Spleen (tissue), 7 donors: Measurements from ENCODE around the gene BRMS1.

Experiments
- POLR2A ChIP-seq, 3 donors: fragments of 450-650 bp; IDR thresholded peaks; one replicate each; pipeline ENCODE4 v1.5.1; 2017; ENCODE audit warnings: antibody characterized with exemption in 3 of 3, mild to moderate bottlenecking in 1 of 3
- POLR2AphosphoS5 ChIP-seq, 3 donors: sonication (generic); formaldehyde crosslinking; IDR thresholded peaks; one replicate each; pipeline ENCODE4 v1.5.1; 2017; ENCODE audit warnings: antibody characterized with exemption in 3 of 3
- TF ChIP-seq, protein P1 (sequence below), 11 experiments: fragments of 200-600 bp in 7 of 11; fragments of 450-650 bp in 4 of 11; sonication (generic) in 4 of 11; IDR thresholded peaks in 8 of 11; conservative IDR thresholded peaks in 3 of 11; 1 replicate in 7 of 11; 2 replicates in 4 of 11; pipeline versions ENCODE4 v1.4.0 to v1.8.0; 2016 to 2021; ENCODE audit warnings: antibody characterized with exemption in 11 of 11, inconsistent platforms in 4 of 11, mild to moderate bottlenecking in 1 of 11
- donor health status: DM: no; HTN: no; CAD: no; lungs with moderate emphysema.
- donor health status: DM: no; HTN: no; CAD: no.
- donor health status: DM: no; HTN: no; CAD: no.

DNA sequence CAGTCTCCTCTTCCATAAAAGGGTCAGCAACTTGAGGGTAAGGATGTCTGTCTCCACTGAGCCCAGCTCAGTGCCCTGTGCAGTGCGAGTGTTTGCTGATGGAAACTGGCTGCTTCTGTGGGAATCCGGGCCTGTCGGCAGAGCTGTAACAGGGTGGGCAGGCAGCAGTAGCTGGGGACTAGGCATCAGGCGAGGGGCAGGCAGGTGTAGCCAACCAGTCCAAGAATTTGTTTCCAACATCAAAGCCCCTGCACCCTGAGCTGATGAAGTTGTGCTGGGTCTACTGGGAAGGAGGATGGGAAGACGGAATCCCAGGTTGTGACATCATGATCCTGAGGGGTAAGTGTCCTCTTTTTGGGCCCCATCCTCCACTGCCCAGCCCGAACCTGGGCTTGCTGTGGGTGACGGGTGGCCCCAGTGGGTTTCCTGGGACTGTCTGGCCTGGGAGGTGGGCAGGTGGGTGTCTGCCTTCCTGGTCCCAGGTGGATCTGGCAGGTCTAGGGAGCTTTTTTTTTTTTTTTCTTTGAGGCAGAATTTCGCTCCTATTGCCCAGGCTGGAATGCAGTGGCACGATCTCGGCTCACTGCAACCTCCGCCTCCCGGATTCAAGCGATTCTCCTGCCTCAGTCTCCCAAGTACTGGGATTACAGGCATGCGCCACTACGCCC lies 15.6 kb upstream of the BRMS1 start:
- TF ChIP-seq, protein P1, sequence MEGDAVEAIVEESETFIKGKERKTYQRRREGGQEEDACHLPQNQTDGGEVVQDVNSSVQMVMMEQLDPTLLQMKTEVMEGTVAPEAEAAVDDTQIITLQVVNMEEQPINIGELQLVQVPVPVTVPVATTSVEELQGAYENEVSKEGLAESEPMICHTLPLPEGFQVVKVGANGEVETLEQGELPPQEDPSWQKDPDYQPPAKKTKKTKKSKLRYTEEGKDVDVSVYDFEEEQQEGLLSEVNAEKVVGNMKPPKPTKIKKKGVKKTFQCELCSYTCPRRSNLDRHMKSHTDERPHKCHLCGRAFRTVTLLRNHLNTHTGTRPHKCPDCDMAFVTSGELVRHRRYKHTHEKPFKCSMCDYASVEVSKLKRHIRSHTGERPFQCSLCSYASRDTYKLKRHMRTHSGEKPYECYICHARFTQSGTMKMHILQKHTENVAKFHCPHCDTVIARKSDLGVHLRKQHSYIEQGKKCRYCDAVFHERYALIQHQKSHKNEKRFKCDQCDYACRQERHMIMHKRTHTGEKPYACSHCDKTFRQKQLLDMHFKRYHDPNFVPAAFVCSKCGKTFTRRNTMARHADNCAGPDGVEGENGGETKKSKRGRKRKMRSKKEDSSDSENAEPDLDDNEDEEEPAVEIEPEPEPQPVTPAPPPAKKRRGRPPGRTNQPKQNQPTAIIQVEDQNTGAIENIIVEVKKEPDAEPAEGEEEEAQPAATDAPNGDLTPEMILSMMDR (IDR thresholded peaks at IDR 0.05 in 8 of 11, conservative IDR thresholded peaks at IDR 0.05 in 3 of 11), result no peak
- TF ChIP-seq POLR2A (IDR thresholded peaks at IDR 0.05) (no peak), POLR2AphosphoS5 (IDR thresholded peaks at IDR 0.05) (no peak)
